Right cardiac atrium (tissue), 5 donors: ENCODE results near the gene MGLL. TPM values are rescaled to one million over a fixed set of nuclear protein-coding genes. Genes with fewer than 3 reads are reported as not detected.
"Not testable (repeated sequence)": the region's sequence is repeated elsewhere in the genome, so short reads cannot be mapped to it uniquely, and the experiment has no call there.

ENCODE experiments used
- ATAC-seq, 2 donors: fragments of 200-7000 bp; cut with Tn5 transposase; one replicate each; pipeline versions ENCODE4 v1.8.0 to v1.9.1; 2020; ENCODE audit warnings: moderate library complexity in 2 of 2, mild to moderate bottlenecking in 1 of 2
- DNase-seq, 3 donors: peaks; one replicate each; pipeline ENCODE4 v3.0.0-alpha.2; 2020
- H3K27ac ChIP-seq: one replicate; pipeline ENCODE4 v1.5.1; 2013; ENCODE audit warnings: mild to moderate bottlenecking, low read length, control low read depth, moderate library complexity
- H3K27me3 ChIP-seq: one replicate; pipeline ENCODE4 v1.6.1; 2013; ENCODE audit not compliant: control insufficient read depth, insufficient read depth
- H3K4me1 ChIP-seq: one replicate; pipeline ENCODE4 v1.6.1; 2013; ENCODE audit warnings: low read length; ENCODE audit not compliant: control insufficient read depth, insufficient read depth
- H3K4me3 ChIP-seq: one replicate; pipeline ENCODE4 v1.5.1; 2013; ENCODE audit warnings: low read length, control low read depth
- H3K9me3 ChIP-seq: one replicate; pipeline ENCODE4 v1.6.1; 2013; ENCODE audit warnings: low read length; ENCODE audit not compliant: control insufficient read depth
- WGBS: extraction: QIAGEN DNeasy Blood & Tissue Kit; methylation state at CpG from one replicate; pipeline ENCODE4 v1.1.7; 2013; 5-methylcytosine and 5-hydroxymethylcytosine counted together
- intact Hi-C, 4 donors: fragments of 100-400 bp; cut with DNase I; formaldehyde crosslinking; loops; one replicate each; pipeline versions ENCODE4 v1.11.0 to v1.14.0; 2022 to 2023
- polyA plus RNA-seq: library from polyadenylated mRNA; stranded (reverse); fragments of 200-250 nt; gene quantifications from one replicate; pipeline ENCODE4 v1.2.3, GENCODE V29; 2013
- total RNA-seq, 4 donors: library from RNA; stranded (reverse); fragmentation: NEBNext Ultra II Directional; extraction: Animal tissue kit (Norgen Biotek cat#: 25700); gene quantifications; one replicate each; pipeline ENCODE4 v1.2.1, GENCODE V29; 2021
- donor health status: healthy with polysubstance abuse.
- donor health status: DM: no; HTN: yes; CAD: no.
- donor health status: DM: no; HTN: no; CAD: no.
- donor health status: DM: no; HTN: yes; CAD: no; lungs with severe emphysema.
- donor health status: DM: yes; HTN: yes; CAD: no.

Gene MGLL
- total and polyA plus RNA-seq, 5 donors: 52.2 to 80.4 (median 64.9) TPM

DNA sequence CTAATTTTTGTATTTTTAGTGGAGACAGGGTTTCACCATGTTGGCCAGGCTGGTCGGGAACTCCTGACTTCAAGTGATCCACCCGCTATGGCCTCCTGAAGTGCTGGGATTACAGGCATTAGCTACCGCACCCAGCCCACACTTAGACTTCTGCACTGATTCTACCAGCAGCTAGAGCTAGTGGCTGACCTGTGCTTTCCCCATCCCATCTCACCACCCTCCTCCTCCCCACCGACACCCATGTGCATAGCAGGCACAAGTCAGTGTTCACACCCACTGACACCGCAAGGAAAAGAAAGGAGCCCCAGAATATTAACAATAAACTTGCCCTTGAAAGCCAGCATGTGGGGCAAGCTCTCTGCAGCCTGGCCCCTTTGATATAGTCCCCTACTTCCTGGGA, 160.7 kb downstream of the MGLL start:
- Histone ChIP-seq H3K4me3 (no peak overlapping the region), H3K27me3 (no peaks in the 10 kb centered on the region), H3K4me1 (no peaks in the 10 kb centered on the region), H3K9me3 (no peaks in the 10 kb centered on the region), H3K27ac (no peak overlapping the region)
- 96% methylated on average over 5 of the region's 5 CpGs for WGBS
- intact Hi-C loops: loop anchor here in 1 of 4 donors (10.0 kb wide), 1 partner anchor 163 kb away; the partner anchor contains the start of gene MGLL
- DNase-seq (no peak), ATAC-seq (no peak)

GRCh38 chr3:127660621-127661251, 161.6 kb downstream of the MGLL start:
- DNase-seq: no peak

DNA sequence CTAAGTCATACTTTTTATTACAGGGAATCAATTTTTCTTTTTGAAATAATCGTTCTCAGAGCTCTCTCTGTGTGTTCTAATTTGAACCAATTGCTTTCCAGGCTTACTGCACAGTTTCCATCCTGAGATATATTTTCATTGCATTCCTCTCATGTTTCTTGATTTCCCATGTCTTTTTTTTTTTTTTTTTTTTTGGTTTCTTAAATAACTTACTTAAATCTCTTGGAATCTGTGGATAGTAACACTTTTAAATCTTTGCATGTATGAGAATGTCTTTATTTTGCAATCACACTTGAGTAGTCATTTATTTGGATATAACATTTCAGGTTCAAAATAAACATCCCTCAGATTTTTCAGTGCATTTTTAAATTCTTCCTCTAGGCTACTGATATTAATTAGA, 164.1 kb downstream of the MGLL start:
- Histone ChIP-seq H3K4me3 (no peak overlapping the region), H3K27ac (no peak overlapping the region), H3K9me3 (no peaks in the 10 kb centered on the region), H3K4me1 (no peaks in the 10 kb centered on the region), H3K27me3 (no peaks in the 10 kb centered on the region)
- DNase-seq (no peak), ATAC-seq (no peak)
- WGBS: 52% methylated on average over 1 of the region's 1 CpG
- intact Hi-C loops: no loop called here

More at GRCh38 chr3:127660621-127661251, 161.6 kb downstream of the MGLL start:
- Histone ChIP-seq H3K9me3 (no peaks in the 10 kb centered on the region), H3K27ac (no peak overlapping the region), H3K4me3 (no peak overlapping the region), H3K4me1 (no peaks in the 10 kb centered on the region), H3K27me3 (no peaks in the 10 kb centered on the region)
- no peak for ATAC-seq
- intact Hi-C loops: loop anchor here in 1 of 4 donors (10.0 kb wide), 1 partner anchor 164 kb away; the partner anchor contains the start of gene MGLL
- WGBS: 95% methylated on average over 10 of the region's 10 CpGs

DNA sequence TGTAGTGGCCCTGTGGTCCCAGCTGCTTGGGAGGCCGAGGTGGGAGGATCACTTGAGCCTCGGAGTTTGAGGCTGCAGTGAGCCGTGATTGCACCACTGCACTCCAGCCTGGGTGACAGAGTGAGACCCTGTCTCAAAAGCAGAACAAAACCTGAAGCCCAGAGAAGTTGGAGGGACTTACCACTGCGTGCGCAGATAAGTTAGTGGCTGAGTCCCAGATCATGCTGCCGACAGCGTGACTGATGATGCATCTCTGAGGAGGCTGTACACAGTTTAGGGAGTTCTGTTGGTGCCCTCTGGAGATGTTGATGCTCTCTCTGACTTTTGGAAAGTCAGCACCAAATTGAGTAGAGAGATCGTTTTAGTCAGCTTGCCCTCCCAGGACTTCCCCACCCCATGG, 165.4 kb downstream of the MGLL start:
- ATAC-seq (no peak), DNase-seq (no peak)
- intact Hi-C loops: no loop called here
- Histone ChIP-seq H3K9me3 (no peaks in the 10 kb centered on the region), H3K4me1 (no peaks in the 10 kb centered on the region), H3K27me3 (no peaks in the 10 kb centered on the region), H3K4me3 (no peak overlapping the region), H3K27ac (no peak overlapping the region)
- 90% methylated on average over 8 of the region's 8 CpGs for WGBS

- DNase-seq (no peak), ATAC-seq (no peak)
- intact Hi-C loops: no loop called here
- H3K9me3 ChIP-seq: no peaks in the 10 kb centered on the region
- no peaks in the 10 kb centered on the region for H3K27me3 ChIP-seq
- no peaks in the 10 kb centered on the region for H3K4me1 ChIP-seq
- H3K27ac ChIP-seq: no peak overlapping the region
- no peak overlapping the region for H3K4me3 ChIP-seq
- 76% methylated on average over 3 of the region's 3 CpGs for WGBS
Observed at GRCh38 chr3:127655641-127656040, 166.7 kb downstream of the MGLL start.

- ATAC-seq, H3K4me1 ChIP-seq, H3K27me3 ChIP-seq, DNase-seq, H3K4me3 ChIP-seq, H3K9me3 ChIP-seq, H3K27ac ChIP-seq: not testable (repeated sequence)
- intact Hi-C loops: loop anchor here (5.0 kb wide), 2 partner anchors 177 to 317 kb away; no protein-coding TSS in a partner anchor
- 97% methylated on average over 6 of the region's 6 CpGs for WGBS
Observed at GRCh38 chr3:127654993-127655392, 167.3 kb downstream of the MGLL start.

DNA sequence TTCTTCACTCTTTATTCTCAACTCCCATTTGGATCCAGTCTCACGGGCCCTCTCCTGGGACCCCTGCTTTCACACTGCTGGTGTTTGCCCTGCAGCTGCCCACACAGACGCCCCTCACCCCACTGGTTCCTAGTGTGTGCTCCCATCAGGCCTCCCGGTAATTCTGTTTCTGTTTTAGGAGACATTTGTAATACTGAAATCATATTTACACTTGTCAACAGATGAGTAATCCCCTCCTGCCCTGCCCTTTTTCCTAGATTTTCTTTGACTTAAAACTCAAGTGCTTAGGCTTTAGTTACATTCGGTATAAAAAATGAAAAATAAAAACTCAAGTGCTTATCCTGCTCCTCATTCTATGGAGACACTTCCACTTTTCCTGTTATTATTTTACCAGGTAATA, 167.9 kb downstream of the MGLL start:
- DNase-seq: no peak
- H3K4me1 ChIP-seq: no peaks in the 10 kb centered on the region
- intact Hi-C loops: loop anchor here (5.0 kb wide), 2 partner anchors 178 to 318 kb away; no protein-coding TSS in a partner anchor
- H3K27me3 ChIP-seq: no peaks in the 10 kb centered on the region
- no peak overlapping the region for H3K27ac ChIP-seq
- 78% methylated on average over 4 of the region's 4 CpGs for whole genome bisulfite sequencing
- no peaks in the 10 kb centered on the region for H3K9me3 ChIP-seq
- H3K4me3 ChIP-seq: no peak overlapping the region
- ATAC-seq: no peak

- intact Hi-C loops: loop anchor here (5.0 kb wide), 2 partner anchors 180 to 320 kb away; no protein-coding TSS in a partner anchor
- WGBS: 54% methylated on average over 13 of the region's 13 CpGs
- Histone ChIP-seq H3K4me1 (no peaks in the 10 kb centered on the region), H3K27me3 (no peaks in the 10 kb centered on the region), H3K4me3 (no peak overlapping the region), H3K27ac (no peak overlapping the region), H3K9me3 (no peaks in the 10 kb centered on the region)
- peak; percentile 84 to 88 for ATAC-seq
- peak in 2 of 3 donors; percentile 75 to 79 for DNase-seq
Observed at GRCh38 chr3:127652246-127652995, 169.9 kb downstream of the MGLL start.

DNA sequence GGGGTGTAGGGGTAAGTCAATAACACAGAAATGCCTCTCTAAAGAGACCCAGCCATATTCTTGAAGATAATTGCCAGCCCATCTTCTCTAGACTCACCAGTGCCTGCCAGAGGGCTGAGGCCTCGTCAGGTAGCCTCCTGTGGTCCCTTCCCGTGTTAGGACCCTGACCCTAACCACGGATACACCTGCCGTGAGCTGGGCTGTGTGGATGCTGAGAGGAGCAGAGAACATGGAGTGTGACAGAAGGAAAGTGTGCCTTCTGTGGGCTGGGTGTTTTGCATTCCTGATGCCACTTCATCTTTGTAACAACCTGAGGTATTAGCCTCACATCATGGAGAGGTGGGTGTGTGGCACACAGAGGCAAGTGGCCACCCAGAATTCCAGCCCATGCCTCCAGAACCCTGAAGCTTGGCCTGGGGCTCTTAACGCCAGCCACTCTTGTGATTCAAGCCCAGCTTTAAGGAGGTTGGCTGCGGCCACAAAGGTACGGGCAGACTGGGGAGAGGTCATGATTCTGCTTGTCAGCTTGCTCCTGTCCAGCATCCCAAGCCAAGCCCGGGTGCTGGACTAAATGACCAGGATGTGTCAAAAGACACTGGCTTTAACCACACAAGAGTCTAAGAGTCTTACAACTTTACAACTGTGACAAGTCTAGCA, 170.7 kb downstream of the MGLL start:
- 72% methylated on average over 8 of the region's 8 CpGs for WGBS
- no peak overlapping the region for H3K27ac ChIP-seq
- intact Hi-C loops: loop anchor here (5.0 kb wide), 2 partner anchors 181 to 321 kb away; no protein-coding TSS in a partner anchor
- ATAC-seq (no peak), DNase-seq (peak in 1 of 3 donors; percentile 37)
- no peaks in the 10 kb centered on the region for H3K9me3 ChIP-seq
- no peaks in the 10 kb centered on the region for H3K4me1 ChIP-seq
- H3K27me3 ChIP-seq: no peaks in the 10 kb centered on the region
- H3K4me3 ChIP-seq: no peak overlapping the region

- intact Hi-C loops: loop anchor here (5.0 kb wide), 2 partner anchors 182 to 322 kb away; no protein-coding TSS in a partner anchor
- Histone ChIP-seq H3K4me3 (no peak overlapping the region), H3K4me1 (no peaks in the 10 kb centered on the region), H3K27ac (no peak overlapping the region), H3K27me3 (no peaks in the 10 kb centered on the region), H3K9me3 (no peaks in the 10 kb centered on the region)
- 93% methylated on average over 4 of the region's 4 CpGs for WGBS
- ATAC-seq: no peak
- DNase-seq: no peak
Observed at GRCh38 chr3:127650236-127650635, 172.1 kb downstream of the MGLL start.

DNA sequence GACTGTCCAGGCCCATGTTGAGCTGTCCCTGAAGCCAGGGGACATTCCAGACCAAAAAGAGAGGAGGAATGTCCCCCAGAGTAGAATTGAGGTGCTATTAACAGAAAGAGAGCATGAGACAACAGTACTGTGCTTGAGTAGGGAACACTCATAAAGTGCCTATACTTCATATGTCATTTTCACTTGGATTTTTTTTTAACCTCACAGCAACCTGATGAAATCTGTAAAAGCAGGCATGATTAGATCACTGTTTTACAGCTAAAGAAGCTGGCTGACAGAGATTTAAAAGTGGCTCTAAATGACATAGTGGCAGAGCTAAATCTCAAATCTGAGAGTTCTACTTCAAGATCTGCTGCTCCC, 174.5 kb downstream of the MGLL start:
- intact Hi-C loops: no loop called here
- ATAC-seq (no peak), DNase-seq (no peak)
- H3K4me3 ChIP-seq: no peak overlapping the region
- H3K27ac ChIP-seq: no peak overlapping the region
- no peaks in the 10 kb centered on the region for H3K4me1 ChIP-seq
- no peaks in the 10 kb centered on the region for H3K9me3 ChIP-seq
- H3K27me3 ChIP-seq: no peaks in the 10 kb centered on the region
